ENCODE data around the gene STYXL1. TPM values are rescaled to one million over a fixed set of nuclear protein-coding genes. Genes with fewer than 3 reads are reported as not detected.

Gene STYXL1
- total RNA-seq, 1 experiment from 2014 or later = 21.3 TPM

GRCh38 chr7:76057103-76057812, 9.5 kb upstream of the STYXL1 start:
- H3K27me3 Mint-ChIP-seq (ENCODE audit: low read depth) = no peaks in the 10 kb centered on the region
- ChIA-PET POLR2A (no interaction called here), CTCF (interaction anchor here (1.1 kb wide), 1 partner anchor 12 kb away, joined by 5 read pairs; no protein-coding TSS in a partner anchor)
- ATAC-seq (no peak), DNase-seq (ENCODE audit: low spot score) (no peak)
- H3K9me3 Mint-ChIP-seq = no peaks in the 10 kb centered on the region
- peaks cover 15% of the 10 kb centered on the region for H3K4me1 Mint-ChIP-seq
- H3K27ac Mint-ChIP-seq = no peak overlapping the region
- no peak for TF ChIP-seq TP53 (CRISPR knock-in tag; IDR thresholded peaks at IDR 0.05)
- no peak for TF ChIP-seq ZNF263 (CRISPR knock-in tag; IDR thresholded peaks at IDR 0.05; ENCODE audit: low read depth)
- TF ChIP-seq ZMAT4 (CRISPR knock-in tag; IDR thresholded peaks at IDR 0.05) = no peak
- no peak for TF ChIP-seq ARID4B (CRISPR knock-in tag; IDR thresholded peaks at IDR 0.05; ENCODE audit: borderline replicate concordance)
- no peak for TF ChIP-seq ZNF281 (CRISPR knock-in tag; IDR thresholded peaks at IDR 0.05)
- H3K36me3 Mint-ChIP-seq = peaks cover 56% of the 10 kb centered on the region
- no peak overlapping the region for H3K4me3 Mint-ChIP-seq

- no peak for TF ChIP-seq MLX (CRISPR knock-in tag; IDR thresholded peaks at IDR 0.05)
- no peak for TF ChIP-seq IRF2 (CRISPR knock-in tag; IDR thresholded peaks at IDR 0.05; ENCODE audit: borderline replicate concordance, low read depth)
- TF ChIP-seq EMX1 (CRISPR knock-in tag; IDR thresholded peaks at IDR 0.05) = no peak
- TF ChIP-seq CBFB (CRISPR knock-in tag; IDR thresholded peaks at IDR 0.05; ENCODE audit: low read depth) = no peak
- no peak for TF ChIP-seq ZSCAN18 (CRISPR knock-in tag; IDR thresholded peaks at IDR 0.05)
- no peak for TF ChIP-seq NFE2L1 (CRISPR knock-in tag; IDR thresholded peaks at IDR 0.05)
- no peak for TF ChIP-seq SOX15 (CRISPR knock-in tag; IDR thresholded peaks at IDR 0.05)
- no peak for TF ChIP-seq E2F5 (CRISPR knock-in tag; IDR thresholded peaks at IDR 0.05)
- no peak for TF ChIP-seq AR (CRISPR knock-in tag; IDR thresholded peaks at IDR 0.05)
- Mint-ChIP-seq H3K27ac (no peak overlapping the region), H3K4me3 (no peak overlapping the region), H3K4me1 (peaks cover 20% of the 10 kb centered on the region), H3K36me3 (peaks cover 53% of the 10 kb centered on the region), H3K9me3 (no peaks in the 10 kb centered on the region), H3K27me3 (ENCODE audit: low read depth) (no peaks in the 10 kb centered on the region)
- DNase-seq (ENCODE audit: low spot score) (no peak), ATAC-seq (no peak)
- POLR2A ChIA-PET = no interaction called here
- CTCF ChIA-PET = no interaction called here
Observed at GRCh38 chr7:76056241-76056640, 8.4 kb upstream of the STYXL1 start.

Data from WTC11 (cell line).